Measurements from ENCODE around the gene EPS15.

DNA sequence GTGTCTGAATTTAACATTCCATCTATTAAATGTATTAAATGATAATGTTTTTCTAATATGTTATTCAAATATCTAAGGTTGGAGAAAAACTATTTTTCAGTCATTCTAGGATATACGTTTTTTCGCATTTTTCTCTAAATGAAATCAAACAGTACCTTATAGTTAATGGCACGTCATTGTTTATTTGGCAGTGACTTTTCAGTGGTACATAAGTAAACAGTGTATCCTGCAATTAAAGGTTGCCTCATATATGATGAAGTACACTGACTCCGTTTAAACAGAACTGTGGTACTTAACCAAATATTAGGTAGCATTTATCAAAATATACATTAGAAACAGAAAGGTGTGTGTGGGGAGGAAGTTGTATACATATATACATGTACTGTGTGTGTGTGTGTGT lies 79.2 kb downstream of the EPS15 start:
- TF ChIP-seq, protein P1, sequence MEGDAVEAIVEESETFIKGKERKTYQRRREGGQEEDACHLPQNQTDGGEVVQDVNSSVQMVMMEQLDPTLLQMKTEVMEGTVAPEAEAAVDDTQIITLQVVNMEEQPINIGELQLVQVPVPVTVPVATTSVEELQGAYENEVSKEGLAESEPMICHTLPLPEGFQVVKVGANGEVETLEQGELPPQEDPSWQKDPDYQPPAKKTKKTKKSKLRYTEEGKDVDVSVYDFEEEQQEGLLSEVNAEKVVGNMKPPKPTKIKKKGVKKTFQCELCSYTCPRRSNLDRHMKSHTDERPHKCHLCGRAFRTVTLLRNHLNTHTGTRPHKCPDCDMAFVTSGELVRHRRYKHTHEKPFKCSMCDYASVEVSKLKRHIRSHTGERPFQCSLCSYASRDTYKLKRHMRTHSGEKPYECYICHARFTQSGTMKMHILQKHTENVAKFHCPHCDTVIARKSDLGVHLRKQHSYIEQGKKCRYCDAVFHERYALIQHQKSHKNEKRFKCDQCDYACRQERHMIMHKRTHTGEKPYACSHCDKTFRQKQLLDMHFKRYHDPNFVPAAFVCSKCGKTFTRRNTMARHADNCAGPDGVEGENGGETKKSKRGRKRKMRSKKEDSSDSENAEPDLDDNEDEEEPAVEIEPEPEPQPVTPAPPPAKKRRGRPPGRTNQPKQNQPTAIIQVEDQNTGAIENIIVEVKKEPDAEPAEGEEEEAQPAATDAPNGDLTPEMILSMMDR (IDR thresholded peaks at IDR 0.05; ENCODE audit: insufficient read depth, low read length, poor library complexity, severe bottlenecking), result no peak
- TF ChIP-seq EZH2phosphoT487 (conservative IDR thresholded peaks at IDR 0.05; ENCODE audit: low read length), result no peak
